Mucosa of rectum (tissue), 2 donors: ENCODE data around the gene STH.
A peak's percentile ranks its signal among the peaks of the same experiment; 100 is the strongest.

Experiments used
- H3K27ac ChIP-seq, 2 donors: one replicate each; pipeline ENCODE4 v1.7.0; 2013; ENCODE audit warnings: inconsistent platforms in 2 of 2, low read depth in 2 of 2, low read length in 2 of 2
- H3K27me3 ChIP-seq, 2 donors: one replicate each; pipeline ENCODE4 v1.7.0; 2013; ENCODE audit warnings: low read length in 2 of 2; ENCODE audit not compliant: control insufficient read depth in 2 of 2, insufficient read depth in 2 of 2
- H3K36me3 ChIP-seq, 2 donors: one replicate each; pipeline ENCODE4 v1.7.0; 2013; ENCODE audit warnings: low read length in 2 of 2; ENCODE audit not compliant: control insufficient read depth in 2 of 2, insufficient read depth in 2 of 2
- H3K4me1 ChIP-seq, 2 donors: one replicate each; pipeline ENCODE4 v1.7.0; 2013; ENCODE audit warnings: low read length in 2 of 2, mild to moderate bottlenecking in 1 of 2; ENCODE audit not compliant: control insufficient read depth in 2 of 2, insufficient read depth in 2 of 2
- H3K4me3 ChIP-seq, 2 donors: one replicate each; pipeline ENCODE4 v1.7.0; 2013; ENCODE audit warnings: low read length in 2 of 2
- H3K9ac ChIP-seq, 2 donors: one replicate each; pipeline ENCODE4 v1.7.0; 2013; ENCODE audit warnings: low read length in 2 of 2, low read depth in 1 of 2, mild to moderate bottlenecking in 1 of 2
- H3K9me3 ChIP-seq, 2 donors: one replicate each; pipeline ENCODE4 v1.7.0; 2013; ENCODE audit warnings: low read length in 2 of 2; ENCODE audit not compliant: control insufficient read depth in 2 of 2
- donor health status: healthy.
- donor health status: Normal muscosa, but diverticular disease.

The STH gene

GRCh38 chr17:46024590-46024989 lies 25.5 kb downstream of the STH start:
- H3K36me3 ChIP-seq: peaks cover 17 to 31% of the 10 kb centered on the region in 2 donors
- no peak overlapping the region for H3K27ac ChIP-seq

GRCh38 chr17:46025060-46025459 lies 26.0 kb downstream of the STH start:
- H3K27me3 ChIP-seq: no peaks in the 10 kb centered on the region
- H3K4me1 ChIP-seq: peaks cover 0 to 2% of the 10 kb centered on the region in 2 donors
- peak overlapping the region in 1 of 2 donors; percentile 59 for H3K27ac ChIP-seq
- no peaks in the 10 kb centered on the region for H3K9me3 ChIP-seq
- no peak overlapping the region for H3K4me3 ChIP-seq
- H3K36me3 ChIP-seq: peaks cover 17 to 34% of the 10 kb centered on the region in 2 donors
- H3K9ac ChIP-seq: no peak overlapping the region

More at GRCh38 chr17:46024590-46024989, 25.5 kb downstream of the STH start:
- H3K4me1 ChIP-seq: peaks cover 0 to 2% of the 10 kb centered on the region in 2 donors
- H3K4me3 ChIP-seq: no peak overlapping the region
- H3K27me3 ChIP-seq: no peaks in the 10 kb centered on the region
- H3K9ac ChIP-seq: no peak overlapping the region
- no peaks in the 10 kb centered on the region for H3K9me3 ChIP-seq

GRCh38 chr17:46025510-46026165 lies 26.6 kb downstream of the STH start:
- Histone ChIP-seq H3K27me3 (no peaks in the 10 kb centered on the region), H3K36me3 (peaks cover 21 to 38% of the 10 kb centered on the region in 2 donors), H3K4me1 (peaks cover 0 to 2% of the 10 kb centered on the region in 2 donors), H3K27ac (peak overlapping the region; percentile 58 to 59), H3K4me3 (no peak overlapping the region), H3K9me3 (no peaks in the 10 kb centered on the region), H3K9ac (no peak overlapping the region)

- Histone ChIP-seq H3K27me3 (no peaks in the 10 kb centered on the region), H3K27ac (peak overlapping the region; percentile 58 to 59), H3K4me3 (no peak overlapping the region), H3K9me3 (no peaks in the 10 kb centered on the region), H3K36me3 (peaks cover 29 to 46% of the 10 kb centered on the region in 2 donors), H3K4me1 (peaks cover 0 to 2% of the 10 kb centered on the region in 2 donors), H3K9ac (no peak overlapping the region)
These were observed 27.4 kb downstream of the STH start for GRCh38 chr17:46026166-46027047.

- peak overlapping the region; percentile 6 to 38 for H3K27ac ChIP-seq
- no peak overlapping the region for H3K9ac ChIP-seq
- H3K36me3 ChIP-seq: peaks cover 36 to 55% of the 10 kb centered on the region in 2 donors
- no peaks in the 10 kb centered on the region for H3K9me3 ChIP-seq
- H3K27me3 ChIP-seq: no peaks in the 10 kb centered on the region
- no peak overlapping the region for H3K4me3 ChIP-seq
- H3K4me1 ChIP-seq: peaks cover 0 to 2% of the 10 kb centered on the region in 2 donors
These were observed 28.3 kb downstream of the STH start for GRCh38 chr17:46027048-46027975.

GRCh38 chr17:46027976-46028325 lies 28.9 kb downstream of the STH start:
- peaks cover 40 to 62% of the 10 kb centered on the region in 2 donors for H3K36me3 ChIP-seq
- no peak overlapping the region for H3K4me3 ChIP-seq
- H3K27me3 ChIP-seq: no peaks in the 10 kb centered on the region
- H3K4me1 ChIP-seq: peaks cover 0 to 2% of the 10 kb centered on the region in 2 donors
- no peak overlapping the region for H3K9ac ChIP-seq
- no peak overlapping the region for H3K27ac ChIP-seq
- H3K9me3 ChIP-seq: no peaks in the 10 kb centered on the region

GRCh38 chr17:46028374-46028773 lies 29.3 kb downstream of the STH start:
- H3K9me3 ChIP-seq: no peaks in the 10 kb centered on the region
- H3K9ac ChIP-seq: no peak overlapping the region
- peaks cover 0 to 2% of the 10 kb centered on the region in 2 donors for H3K4me1 ChIP-seq
- no peak overlapping the region for H3K27ac ChIP-seq
- peaks cover 43 to 66% of the 10 kb centered on the region in 2 donors for H3K36me3 ChIP-seq
- no peak overlapping the region for H3K4me3 ChIP-seq
- H3K27me3 ChIP-seq: no peaks in the 10 kb centered on the region

- Histone ChIP-seq H3K9me3 (no peaks in the 10 kb centered on the region), H3K27ac (no peak overlapping the region), H3K4me1 (peaks cover 0 to 2% of the 10 kb centered on the region in 2 donors), H3K27me3 (no peaks in the 10 kb centered on the region), H3K36me3 (peaks cover 50 to 73% of the 10 kb centered on the region in 2 donors), H3K9ac (no peak overlapping the region), H3K4me3 (no peak overlapping the region)
These were observed 30.0 kb downstream of the STH start for GRCh38 chr17:46028981-46029565.

GRCh38 chr17:46029627-46030026 lies 30.6 kb downstream of the STH start:
- H3K9ac ChIP-seq: no peak overlapping the region
- no peaks in the 10 kb centered on the region for H3K27me3 ChIP-seq
- H3K4me3 ChIP-seq: no peak overlapping the region
- peaks cover 0 to 2% of the 10 kb centered on the region in 2 donors for H3K4me1 ChIP-seq
- H3K9me3 ChIP-seq: no peaks in the 10 kb centered on the region
- H3K36me3 ChIP-seq: peaks cover 55 to 78% of the 10 kb centered on the region in 2 donors
- no peak overlapping the region for H3K27ac ChIP-seq
